GM20000 (cell line): ENCODE results near the gene HIVEP3.
A peak's percentile ranks its signal among the peaks of the same experiment; 100 is the strongest.

Experiments used
- DNase-seq: peaks from one replicate; pipeline ENCODE4 v3.0.0; 2012; ENCODE audit warnings: low spot score
- TF ChIP-seq, protein P1 (sequence below): IDR thresholded peaks from 2 replicates; pipeline ENCODE4 v1.5.1; 2012; ENCODE audit warnings: mild to moderate bottlenecking, control low read depth; ENCODE audit errors: extremely low read depth, missing control alignments

Gene HIVEP3

DNA sequence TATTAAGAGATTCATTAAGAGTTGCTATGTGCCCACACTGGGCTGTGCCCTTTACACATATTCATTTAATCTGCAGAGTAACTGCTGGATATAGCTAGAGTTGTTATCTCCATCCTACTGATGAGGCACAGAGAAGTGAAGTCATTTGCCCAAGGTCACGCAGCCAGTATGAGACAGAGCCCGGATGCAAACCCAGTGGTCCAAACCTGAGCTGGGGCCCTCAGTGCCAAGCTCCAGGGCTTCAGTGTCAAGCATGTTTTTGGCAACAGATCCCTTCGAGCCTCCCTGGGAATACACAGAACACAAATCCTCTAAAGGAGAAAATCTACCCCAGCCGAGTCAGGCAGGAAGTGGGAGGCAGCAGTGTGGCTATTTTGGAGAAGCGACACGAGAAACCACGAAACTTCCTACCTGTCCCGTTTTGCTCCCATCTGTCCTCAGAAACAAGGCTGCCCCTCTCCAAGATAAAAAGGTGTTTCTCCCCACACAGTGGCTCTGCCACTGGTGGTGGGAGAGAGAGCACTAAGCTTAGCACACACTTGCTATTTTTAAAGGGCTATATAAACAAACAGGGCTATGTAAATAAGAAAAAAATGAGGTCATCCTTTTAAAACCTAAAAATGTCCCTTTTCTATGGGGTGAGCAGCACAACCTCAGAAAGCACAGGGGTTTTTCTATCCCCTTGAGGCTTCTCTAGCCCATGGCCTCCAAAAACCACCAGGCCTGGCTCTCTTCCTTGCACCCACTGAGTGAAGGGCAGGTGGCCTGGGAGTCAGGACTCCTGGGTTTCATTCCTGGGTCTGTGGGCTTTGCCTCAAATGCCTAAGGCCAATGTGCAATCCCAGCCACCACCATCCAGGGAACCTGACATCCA is 295.6 kb downstream of the HIVEP3 start:
- TF ChIP-seq, protein P1, sequence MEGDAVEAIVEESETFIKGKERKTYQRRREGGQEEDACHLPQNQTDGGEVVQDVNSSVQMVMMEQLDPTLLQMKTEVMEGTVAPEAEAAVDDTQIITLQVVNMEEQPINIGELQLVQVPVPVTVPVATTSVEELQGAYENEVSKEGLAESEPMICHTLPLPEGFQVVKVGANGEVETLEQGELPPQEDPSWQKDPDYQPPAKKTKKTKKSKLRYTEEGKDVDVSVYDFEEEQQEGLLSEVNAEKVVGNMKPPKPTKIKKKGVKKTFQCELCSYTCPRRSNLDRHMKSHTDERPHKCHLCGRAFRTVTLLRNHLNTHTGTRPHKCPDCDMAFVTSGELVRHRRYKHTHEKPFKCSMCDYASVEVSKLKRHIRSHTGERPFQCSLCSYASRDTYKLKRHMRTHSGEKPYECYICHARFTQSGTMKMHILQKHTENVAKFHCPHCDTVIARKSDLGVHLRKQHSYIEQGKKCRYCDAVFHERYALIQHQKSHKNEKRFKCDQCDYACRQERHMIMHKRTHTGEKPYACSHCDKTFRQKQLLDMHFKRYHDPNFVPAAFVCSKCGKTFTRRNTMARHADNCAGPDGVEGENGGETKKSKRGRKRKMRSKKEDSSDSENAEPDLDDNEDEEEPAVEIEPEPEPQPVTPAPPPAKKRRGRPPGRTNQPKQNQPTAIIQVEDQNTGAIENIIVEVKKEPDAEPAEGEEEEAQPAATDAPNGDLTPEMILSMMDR, result no peak
- peak; percentile 86 for DNase-seq

DNA sequence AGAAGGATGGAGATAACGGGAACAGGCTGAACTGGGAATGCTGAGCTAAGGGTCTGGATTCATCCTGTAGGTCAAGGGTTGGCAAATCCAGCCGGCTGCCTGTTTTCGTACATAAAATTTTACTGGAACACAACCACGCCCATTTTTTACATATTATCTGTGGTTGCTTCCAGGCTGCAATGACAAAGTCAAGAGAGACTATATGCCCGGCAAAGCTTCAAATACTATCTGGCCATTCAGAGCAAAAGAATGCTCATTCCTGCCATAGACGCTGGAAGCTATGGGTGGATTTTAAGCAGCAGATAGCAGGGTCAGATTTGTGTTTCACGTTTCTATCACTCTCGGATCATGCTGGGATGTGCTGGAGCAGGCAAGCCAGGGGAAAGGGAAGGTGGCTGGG is 296.3 kb downstream of the HIVEP3 start:
- no peak for DNase-seq
- TF ChIP-seq, protein P1, result no peak

GRCh38 chr1:41621791-41622190 is 296.9 kb downstream of the HIVEP3 start:
- TF ChIP-seq, protein P1, result no peak

GRCh38 chr1:41621256-41621655 is 297.5 kb downstream of the HIVEP3 start:
- DNase-seq, result no peak
- TF ChIP-seq, protein P1, result no peak

More at GRCh38 chr1:41621791-41622190, 296.9 kb downstream of the HIVEP3 start:
- DNase-seq, result no peak

DNA sequence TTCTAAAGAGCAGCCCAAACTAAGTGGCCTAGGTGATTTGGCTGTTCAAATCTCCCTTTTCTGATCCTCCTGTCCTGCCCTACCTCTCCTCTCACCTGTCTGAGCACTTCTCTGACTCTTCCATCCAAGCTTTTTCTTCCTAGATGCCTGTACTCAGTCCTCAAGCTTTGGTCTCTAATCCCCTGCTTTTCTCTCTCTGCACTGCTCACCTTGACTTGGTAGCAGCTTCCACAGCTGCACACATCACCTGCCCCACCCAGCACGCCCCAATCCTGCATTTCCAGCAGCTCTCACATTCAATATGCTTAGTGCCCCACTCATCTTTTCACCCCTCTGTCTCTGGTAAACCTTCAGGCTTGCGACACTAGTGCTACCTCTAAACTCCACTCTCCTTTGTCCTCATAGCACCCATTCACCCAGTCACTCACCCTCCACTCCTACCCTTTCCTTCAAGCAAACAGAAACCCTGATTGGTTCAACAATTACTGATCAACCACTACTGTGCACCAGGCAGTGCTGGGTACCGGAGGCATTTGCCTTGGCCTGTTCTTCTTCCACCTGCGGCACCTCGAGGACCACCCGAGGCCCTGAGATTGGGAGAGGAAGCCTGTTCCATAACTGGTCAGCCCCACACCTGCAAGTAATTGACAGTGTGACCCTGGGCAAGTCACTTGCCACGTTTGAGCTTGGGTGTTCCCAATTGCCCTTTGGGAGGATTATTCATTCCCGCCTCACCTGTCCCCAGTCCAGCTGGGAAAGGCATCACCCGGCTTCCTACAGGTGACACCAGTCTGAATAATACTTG is 298.2 kb downstream of the HIVEP3 start:
- DNase-seq, result no peak
- TF ChIP-seq, protein P1, result no peak

GRCh38 chr1:41619511-41620364 is 299.0 kb downstream of the HIVEP3 start:
- no peak for DNase-seq
- TF ChIP-seq, protein P1, result no peak
